WTC11 (cell line): ENCODE measurements around the gene SYPL2. TPM values are rescaled to one million over a fixed set of nuclear protein-coding genes. Genes with fewer than 3 reads are reported as not detected.

ENCODE experiments used
- ATAC-seq: fragments of 200-7000 bp; cut with Tn5 transposase; 2 replicates; pipeline ENCODE4 v1.10.0; 2021; ENCODE audit warnings: mild to moderate bottlenecking, moderate library complexity
- CTCF ChIA-PET: fragments of 300-600 bp; sonication (Branson Sonifier 250); formaldehyde crosslinking; loops from one replicate; lab custom pipeline; 2021; ENCODE audit warnings: antibody characterized with exemption; lab: Charles Lee
- POLR2A ChIA-PET: fragments of 350-600 bp; sonication (Branson Sonifier 250); formaldehyde crosslinking; loops from one replicate; lab custom pipeline; 2021; ENCODE audit warnings: antibody characterized with exemption; lab: Charles Lee
- DNase-seq: peaks from one replicate; pipeline ENCODE4 v3.0.0; 2021; ENCODE audit warnings: low spot score
- H3K27ac Mint-ChIP-seq: 2 replicates; pipeline ENCODE4 v1.8.0; 2021; ENCODE audit warnings: mixed read lengths
- H3K27me3 Mint-ChIP-seq: 2 replicates; pipeline ENCODE4 v1.8.0; 2021; ENCODE audit warnings: low read depth, mild to moderate bottlenecking, moderate library complexity, mixed read lengths
- H3K36me3 Mint-ChIP-seq: 2 replicates; pipeline ENCODE4 v1.8.0; 2021; ENCODE audit warnings: mixed read lengths
- H3K4me1 Mint-ChIP-seq: 2 replicates; pipeline ENCODE4 v1.8.0; 2022; ENCODE audit warnings: mixed read lengths
- H3K4me3 Mint-ChIP-seq: 2 replicates; pipeline ENCODE4 v1.8.0; 2021; ENCODE audit warnings: mild to moderate bottlenecking, moderate library complexity, mixed read lengths
- H3K9me3 Mint-ChIP-seq: 2 replicates; pipeline ENCODE4 v1.8.0; 2021; ENCODE audit warnings: mixed read lengths
- CREM ChIP-seq: sonication (generic); formaldehyde crosslinking; IDR thresholded peaks from 2 replicates; pipeline ENCODE4 v1.8.1; 2022; ENCODE audit warnings: mild to moderate bottlenecking, missing genetic modification reagents, moderate library complexity
- ESRRA ChIP-seq: sonication (generic); formaldehyde crosslinking; IDR thresholded peaks from 2 replicates; pipeline ENCODE4 v1.8.1; 2022; ENCODE audit warnings: mild to moderate bottlenecking, missing genetic modification reagents, borderline replicate concordance
- ETV6 ChIP-seq: sonication (generic); formaldehyde crosslinking; IDR thresholded peaks from 2 replicates; pipeline ENCODE4 v1.8.1; 2022; ENCODE audit warnings: mild to moderate bottlenecking, missing genetic modification reagents
- IRF2 ChIP-seq: sonication (generic); formaldehyde crosslinking; IDR thresholded peaks from 2 replicates; pipeline ENCODE4 v1.8.0; 2022; ENCODE audit warnings: low read depth, missing genetic modification reagents, borderline replicate concordance
- PRRX2 ChIP-seq: fragments of 250-450 bp; sonication (Bioruptor Pico); IDR thresholded peaks from 2 replicates; pipeline ENCODE4 v1.8.0; 2021; ENCODE audit warnings: mild to moderate bottlenecking
- SMAD3 ChIP-seq: sonication (generic); formaldehyde crosslinking; IDR thresholded peaks from 2 replicates; pipeline ENCODE4 v1.8.0; 2022; ENCODE audit warnings: missing genetic modification reagents, mild to moderate bottlenecking, borderline replicate concordance
- SOX15 ChIP-seq: fragments of 250-450 bp; sonication (Bioruptor Pico); IDR thresholded peaks from 2 replicates; pipeline ENCODE4 v1.9.0; 2021; ENCODE audit warnings: mild to moderate bottlenecking
- ZNF317 ChIP-seq: sonication (generic); formaldehyde crosslinking; IDR thresholded peaks from 2 replicates; pipeline ENCODE4 v1.8.1; 2023; ENCODE audit warnings: low read depth, mild to moderate bottlenecking, moderate library complexity, missing genetic modification reagents, borderline replicate concordance
- ZNF416 ChIP-seq: fragments of 250-450 bp; sonication (Bioruptor Pico); IDR thresholded peaks from 2 replicates; pipeline ENCODE4 v1.9.0; 2021; ENCODE audit warnings: mild to moderate bottlenecking, inconsistent platforms
- total RNA-seq: library from RNA; stranded (reverse); gene quantifications from 3 replicates; pipeline ENCODE4 v1.2.3, GENCODE V29; 2021
- TF ChIP-seq, protein P1 (sequence below): sonication (generic); formaldehyde crosslinking; IDR thresholded peaks from 2 replicates; pipeline ENCODE4 v1.8.0; 2022; ENCODE audit warnings: missing genetic modification reagents
- TF ChIP-seq, protein P2 (sequence below): sonication (generic); formaldehyde crosslinking; IDR thresholded peaks from 2 replicates; pipeline ENCODE4 v1.8.1; 2023; ENCODE audit warnings: mild to moderate bottlenecking, missing genetic modification reagents, borderline replicate concordance
- TF ChIP-seq, protein P3 (sequence below): fragments of 250-450 bp; sonication (Bioruptor Pico); IDR thresholded peaks from 2 replicates; pipeline ENCODE4 v1.9.0; 2021; ENCODE audit warnings: moderate library complexity, mild to moderate bottlenecking, inconsistent platforms, borderline replicate concordance
- TF ChIP-seq, protein P4 (sequence below): fragments of 250-450 bp; sonication (Bioruptor Pico); IDR thresholded peaks from 2 replicates; pipeline ENCODE4 v1.9.0; 2021; ENCODE audit warnings: mild to moderate bottlenecking, borderline replicate concordance
- TF ChIP-seq, protein P5 (sequence below): fragments of 250-450 bp; sonication (Bioruptor Pico); IDR thresholded peaks from 2 replicates; pipeline ENCODE4 v2.1.2; 2022; ENCODE audit warnings: mild to moderate bottlenecking, moderate library complexity
- TF ChIP-seq, protein P6 (sequence below): sonication (generic); formaldehyde crosslinking; IDR thresholded peaks from 2 replicates; pipeline ENCODE4 v1.8.0; 2022; ENCODE audit warnings: mild to moderate bottlenecking, missing genetic modification reagents

Gene SYPL2
- total RNA-seq, 1 experiment from 2014 or later = 3.7 TPM

DNA sequence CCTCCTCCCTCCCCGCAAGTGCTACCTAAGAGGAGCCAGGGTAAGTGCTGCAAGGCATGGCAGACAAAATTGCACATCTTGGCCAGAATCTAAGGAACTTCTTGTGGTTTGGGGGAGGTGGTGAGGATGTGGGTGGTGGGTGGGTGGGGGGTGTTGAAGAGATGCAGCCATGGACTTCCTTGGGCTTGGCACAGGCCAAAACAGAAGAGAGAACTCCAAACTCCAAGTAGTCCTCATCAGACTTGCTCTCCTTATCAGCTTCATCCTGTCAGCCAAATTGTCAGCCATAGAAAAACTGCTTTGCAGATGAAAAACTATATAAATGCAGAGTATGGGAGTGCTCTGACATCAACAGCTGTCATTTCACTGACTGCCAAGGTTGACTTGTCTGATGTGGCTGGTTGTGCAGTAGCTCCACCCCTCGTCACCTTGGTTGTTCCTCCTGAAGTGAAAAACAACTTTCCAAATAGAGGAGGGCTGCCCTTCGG, 36.1 kb downstream of the SYPL2 start (continued):
- TF ChIP-seq, protein P1, sequence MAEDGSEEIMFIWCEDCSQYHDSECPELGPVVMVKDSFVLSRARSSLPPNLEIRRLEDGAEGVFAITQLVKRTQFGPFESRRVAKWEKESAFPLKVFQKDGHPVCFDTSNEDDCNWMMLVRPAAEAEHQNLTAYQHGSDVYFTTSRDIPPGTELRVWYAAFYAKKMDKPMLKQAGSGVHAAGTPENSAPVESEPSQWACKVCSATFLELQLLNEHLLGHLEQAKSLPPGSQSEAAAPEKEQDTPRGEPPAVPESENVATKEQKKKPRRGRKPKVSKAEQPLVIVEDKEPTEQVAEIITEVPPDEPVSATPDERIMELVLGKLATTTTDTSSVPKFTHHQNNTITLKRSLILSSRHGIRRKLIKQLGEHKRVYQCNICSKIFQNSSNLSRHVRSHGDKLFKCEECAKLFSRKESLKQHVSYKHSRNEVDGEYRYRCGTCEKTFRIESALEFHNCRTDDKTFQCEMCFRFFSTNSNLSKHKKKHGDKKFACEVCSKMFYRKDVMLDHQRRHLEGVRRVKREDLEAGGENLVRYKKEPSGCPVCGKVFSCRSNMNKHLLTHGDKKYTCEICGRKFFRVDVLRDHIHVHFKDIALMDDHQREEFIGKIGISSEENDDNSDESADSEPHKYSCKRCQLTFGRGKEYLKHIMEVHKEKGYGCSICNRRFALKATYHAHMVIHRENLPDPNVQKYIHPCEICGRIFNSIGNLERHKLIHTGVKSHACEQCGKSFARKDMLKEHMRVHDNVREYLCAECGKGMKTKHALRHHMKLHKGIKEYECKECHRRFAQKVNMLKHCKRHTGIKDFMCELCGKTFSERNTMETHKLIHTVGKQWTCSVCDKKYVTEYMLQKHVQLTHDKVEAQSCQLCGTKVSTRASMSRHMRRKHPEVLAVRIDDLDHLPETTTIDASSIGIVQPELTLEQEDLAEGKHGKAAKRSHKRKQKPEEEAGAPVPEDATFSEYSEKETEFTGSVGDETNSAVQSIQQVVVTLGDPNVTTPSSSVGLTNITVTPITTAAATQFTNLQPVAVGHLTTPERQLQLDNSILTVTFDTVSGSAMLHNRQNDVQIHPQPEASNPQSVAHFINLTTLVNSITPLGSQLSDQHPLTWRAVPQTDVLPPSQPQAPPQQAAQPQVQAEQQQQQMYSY (CRISPR knock-in tag) = no peak
- TF ChIP-seq, protein P2, sequence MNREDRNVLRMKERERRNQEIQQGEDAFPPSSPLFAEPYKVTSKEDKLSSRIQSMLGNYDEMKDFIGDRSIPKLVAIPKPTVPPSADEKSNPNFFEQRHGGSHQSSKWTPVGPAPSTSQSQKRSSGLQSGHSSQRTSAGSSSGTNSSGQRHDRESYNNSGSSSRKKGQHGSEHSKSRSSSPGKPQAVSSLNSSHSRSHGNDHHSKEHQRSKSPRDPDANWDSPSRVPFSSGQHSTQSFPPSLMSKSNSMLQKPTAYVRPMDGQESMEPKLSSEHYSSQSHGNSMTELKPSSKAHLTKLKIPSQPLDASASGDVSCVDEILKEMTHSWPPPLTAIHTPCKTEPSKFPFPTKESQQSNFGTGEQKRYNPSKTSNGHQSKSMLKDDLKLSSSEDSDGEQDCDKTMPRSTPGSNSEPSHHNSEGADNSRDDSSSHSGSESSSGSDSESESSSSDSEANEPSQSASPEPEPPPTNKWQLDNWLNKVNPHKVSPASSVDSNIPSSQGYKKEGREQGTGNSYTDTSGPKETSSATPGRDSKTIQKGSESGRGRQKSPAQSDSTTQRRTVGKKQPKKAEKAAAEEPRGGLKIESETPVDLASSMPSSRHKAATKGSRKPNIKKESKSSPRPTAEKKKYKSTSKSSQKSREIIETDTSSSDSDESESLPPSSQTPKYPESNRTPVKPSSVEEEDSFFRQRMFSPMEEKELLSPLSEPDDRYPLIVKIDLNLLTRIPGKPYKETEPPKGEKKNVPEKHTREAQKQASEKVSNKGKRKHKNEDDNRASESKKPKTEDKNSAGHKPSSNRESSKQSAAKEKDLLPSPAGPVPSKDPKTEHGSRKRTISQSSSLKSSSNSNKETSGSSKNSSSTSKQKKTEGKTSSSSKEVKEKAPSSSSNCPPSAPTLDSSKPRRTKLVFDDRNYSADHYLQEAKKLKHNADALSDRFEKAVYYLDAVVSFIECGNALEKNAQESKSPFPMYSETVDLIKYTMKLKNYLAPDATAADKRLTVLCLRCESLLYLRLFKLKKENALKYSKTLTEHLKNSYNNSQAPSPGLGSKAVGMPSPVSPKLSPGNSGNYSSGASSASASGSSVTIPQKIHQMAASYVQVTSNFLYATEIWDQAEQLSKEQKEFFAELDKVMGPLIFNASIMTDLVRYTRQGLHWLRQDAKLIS = no peak
- TF ChIP-seq ETV6 (CRISPR knock-in tag) (no peak), SMAD3 (CRISPR knock-in tag) (no peak)

DNA sequence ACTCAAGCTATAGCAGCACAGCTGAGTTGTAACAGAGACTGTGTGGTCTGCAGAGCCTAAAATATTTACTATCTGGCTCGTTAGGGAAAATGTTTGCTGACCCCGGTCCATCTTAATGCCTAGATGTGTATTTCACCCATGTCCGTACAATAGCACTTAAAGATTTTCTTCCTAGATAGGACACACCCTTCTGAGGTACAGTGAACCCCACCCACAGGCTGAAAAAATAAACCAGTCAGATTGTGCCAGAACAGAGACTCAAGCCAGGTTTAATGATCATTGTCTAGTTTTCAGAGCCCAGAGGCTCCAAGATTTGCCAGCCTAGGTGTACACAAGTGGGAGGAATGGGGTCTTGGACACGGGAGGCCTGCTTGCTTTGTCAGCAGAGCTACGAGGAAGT, 37.6 kb downstream of the SYPL2 start:
- POLR2A ChIA-PET = no interaction called here
- TF ChIP-seq, protein P3, sequence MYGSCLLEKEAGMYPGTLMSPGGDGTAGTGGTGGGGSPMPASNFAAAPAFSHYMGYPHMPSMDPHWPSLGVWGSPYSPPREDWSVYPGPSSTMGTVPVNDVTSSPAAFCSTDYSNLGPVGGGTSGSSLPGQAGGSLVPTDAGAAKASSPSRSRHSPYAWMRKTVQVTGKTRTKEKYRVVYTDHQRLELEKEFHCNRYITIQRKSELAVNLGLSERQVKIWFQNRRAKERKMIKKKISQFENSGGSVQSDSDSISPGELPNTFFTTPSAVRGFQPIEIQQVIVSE (CRISPR knock-in tag) = no peak
- TF ChIP-seq IRF2 (no peak), ESRRA (CRISPR knock-in tag) (no peak), ZNF317 (CRISPR knock-in tag) (no peak), CREM (CRISPR knock-in tag) (no peak), ZNF416 (CRISPR knock-in tag) (no peak), SOX15 (CRISPR knock-in tag) (no peak), PRRX2 (CRISPR knock-in tag) (no peak)
- TF ChIP-seq, protein P2 = no peak
- TF ChIP-seq, protein P4, sequence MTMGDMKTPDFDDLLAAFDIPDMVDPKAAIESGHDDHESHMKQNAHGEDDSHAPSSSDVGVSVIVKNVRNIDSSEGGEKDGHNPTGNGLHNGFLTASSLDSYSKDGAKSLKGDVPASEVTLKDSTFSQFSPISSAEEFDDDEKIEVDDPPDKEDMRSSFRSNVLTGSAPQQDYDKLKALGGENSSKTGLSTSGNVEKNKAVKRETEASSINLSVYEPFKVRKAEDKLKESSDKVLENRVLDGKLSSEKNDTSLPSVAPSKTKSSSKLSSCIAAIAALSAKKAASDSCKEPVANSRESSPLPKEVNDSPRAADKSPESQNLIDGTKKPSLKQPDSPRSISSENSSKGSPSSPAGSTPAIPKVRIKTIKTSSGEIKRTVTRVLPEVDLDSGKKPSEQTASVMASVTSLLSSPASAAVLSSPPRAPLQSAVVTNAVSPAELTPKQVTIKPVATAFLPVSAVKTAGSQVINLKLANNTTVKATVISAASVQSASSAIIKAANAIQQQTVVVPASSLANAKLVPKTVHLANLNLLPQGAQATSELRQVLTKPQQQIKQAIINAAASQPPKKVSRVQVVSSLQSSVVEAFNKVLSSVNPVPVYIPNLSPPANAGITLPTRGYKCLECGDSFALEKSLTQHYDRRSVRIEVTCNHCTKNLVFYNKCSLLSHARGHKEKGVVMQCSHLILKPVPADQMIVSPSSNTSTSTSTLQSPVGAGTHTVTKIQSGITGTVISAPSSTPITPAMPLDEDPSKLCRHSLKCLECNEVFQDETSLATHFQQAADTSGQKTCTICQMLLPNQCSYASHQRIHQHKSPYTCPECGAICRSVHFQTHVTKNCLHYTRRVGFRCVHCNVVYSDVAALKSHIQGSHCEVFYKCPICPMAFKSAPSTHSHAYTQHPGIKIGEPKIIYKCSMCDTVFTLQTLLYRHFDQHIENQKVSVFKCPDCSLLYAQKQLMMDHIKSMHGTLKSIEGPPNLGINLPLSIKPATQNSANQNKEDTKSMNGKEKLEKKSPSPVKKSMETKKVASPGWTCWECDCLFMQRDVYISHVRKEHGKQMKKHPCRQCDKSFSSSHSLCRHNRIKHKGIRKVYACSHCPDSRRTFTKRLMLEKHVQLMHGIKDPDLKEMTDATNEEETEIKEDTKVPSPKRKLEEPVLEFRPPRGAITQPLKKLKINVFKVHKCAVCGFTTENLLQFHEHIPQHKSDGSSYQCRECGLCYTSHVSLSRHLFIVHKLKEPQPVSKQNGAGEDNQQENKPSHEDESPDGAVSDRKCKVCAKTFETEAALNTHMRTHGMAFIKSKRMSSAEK (CRISPR knock-in tag) = no peak
- TF ChIP-seq, protein P5, sequence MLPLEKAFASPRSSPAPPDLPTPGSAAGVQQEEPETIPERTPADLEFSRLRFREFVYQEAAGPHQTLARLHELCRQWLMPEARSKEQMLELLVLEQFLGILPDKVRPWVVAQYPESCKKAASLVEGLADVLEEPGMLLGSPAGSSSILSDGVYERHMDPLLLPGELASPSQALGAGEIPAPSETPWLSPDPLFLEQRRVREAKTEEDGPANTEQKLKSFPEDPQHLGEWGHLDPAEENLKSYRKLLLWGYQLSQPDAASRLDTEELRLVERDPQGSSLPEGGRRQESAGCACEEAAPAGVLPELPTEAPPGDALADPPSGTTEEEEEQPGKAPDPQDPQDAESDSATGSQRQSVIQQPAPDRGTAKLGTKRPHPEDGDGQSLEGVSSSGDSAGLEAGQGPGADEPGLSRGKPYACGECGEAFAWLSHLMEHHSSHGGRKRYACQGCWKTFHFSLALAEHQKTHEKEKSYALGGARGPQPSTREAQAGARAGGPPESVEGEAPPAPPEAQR (CRISPR knock-in tag) = no peak
- TF ChIP-seq, protein P6, sequence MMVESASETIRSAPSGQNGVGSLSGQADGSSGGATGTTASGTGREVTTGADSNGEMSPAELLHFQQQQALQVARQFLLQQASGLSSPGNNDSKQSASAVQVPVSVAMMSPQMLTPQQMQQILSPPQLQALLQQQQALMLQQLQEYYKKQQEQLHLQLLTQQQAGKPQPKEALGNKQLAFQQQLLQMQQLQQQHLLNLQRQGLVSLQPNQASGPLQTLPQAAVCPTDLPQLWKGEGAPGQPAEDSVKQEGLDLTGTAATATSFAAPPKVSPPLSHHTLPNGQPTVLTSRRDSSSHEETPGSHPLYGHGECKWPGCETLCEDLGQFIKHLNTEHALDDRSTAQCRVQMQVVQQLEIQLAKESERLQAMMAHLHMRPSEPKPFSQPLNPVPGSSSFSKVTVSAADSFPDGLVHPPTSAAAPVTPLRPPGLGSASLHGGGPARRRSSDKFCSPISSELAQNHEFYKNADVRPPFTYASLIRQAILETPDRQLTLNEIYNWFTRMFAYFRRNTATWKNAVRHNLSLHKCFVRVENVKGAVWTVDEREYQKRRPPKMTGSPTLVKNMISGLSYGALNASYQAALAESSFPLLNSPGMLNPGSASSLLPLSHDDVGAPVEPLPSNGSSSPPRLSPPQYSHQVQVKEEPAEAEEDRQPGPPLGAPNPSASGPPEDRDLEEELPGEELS = no peak

More for the DNA sequence above, 37.6 kb downstream of the SYPL2 start:
- CTCF ChIA-PET = interaction anchor here (1.1 to 7.6 kb wide), 5 partner anchors 10 to 126 kb away, joined by 3 to 128 read pairs (median 9); partner anchors contain the start of gene CYB561D1
- Mint-ChIP-seq H3K4me1 (peaks cover 18% of the 10 kb centered on the region), H3K4me3 (no peak overlapping the region), H3K36me3 (no peaks in the 10 kb centered on the region), H3K9me3 (no peaks in the 10 kb centered on the region), H3K27me3 (peaks cover 23% of the 10 kb centered on the region), H3K27ac (no peak overlapping the region)
- DNase-seq = no peak
- no peak for ATAC-seq
